Liver (tissue), 9 donors: ENCODE measurements around the gene BIRC6. TPM values are rescaled to one million over a fixed set of nuclear protein-coding genes. Genes with fewer than 3 reads are reported as not detected.

Experiments
- DNase-seq: peaks from one replicate; pipeline ENCODE4 v3.0.0-alpha.2; 2017; ENCODE audit warnings: low spot score
- H3K27ac ChIP-seq, 2 donors: one replicate each; pipeline ENCODE4 v1.7.0; 2013; ENCODE audit warnings: inconsistent platforms in 2 of 2, low read length in 2 of 2, control low read depth in 1 of 2, low read depth in 1 of 2, mild to moderate bottlenecking in 1 of 2
- H3K27me3 ChIP-seq, 4 donors: one replicate each; pipeline versions ENCODE4 v1.6.1 to v1.7.0; 2013; ENCODE audit warnings: low read length in 3 of 4, inconsistent platforms in 1 of 4, mild to moderate bottlenecking in 1 of 4, moderate library complexity in 1 of 4; ENCODE audit not compliant: control insufficient read depth in 4 of 4, insufficient read depth in 4 of 4
- H3K36me3 ChIP-seq, 4 donors: one replicate each; pipeline versions ENCODE4 v1.6.1 to v1.7.0; 2013; ENCODE audit warnings: low read length in 3 of 4, mild to moderate bottlenecking in 3 of 4, low read depth in 1 of 4, moderate library complexity in 1 of 4; ENCODE audit not compliant: control insufficient read depth in 4 of 4, insufficient read depth in 3 of 4
- H3K4me1 ChIP-seq, 4 donors: one replicate each; pipeline versions ENCODE4 v1.6.1 to v1.7.0; 2013; ENCODE audit warnings: low read length in 3 of 4, mild to moderate bottlenecking in 3 of 4, moderate library complexity in 1 of 4; ENCODE audit not compliant: control insufficient read depth in 4 of 4, insufficient read depth in 4 of 4
- H3K4me3 ChIP-seq, 3 donors: one replicate each; pipeline versions ENCODE4 v1.6.1 to v1.7.0; 2013; ENCODE audit warnings: low read length in 3 of 3, control low read depth in 1 of 3, low read depth in 1 of 3, mild to moderate bottlenecking in 1 of 3
- H3K9ac ChIP-seq, 2 donors: one replicate each; pipeline ENCODE4 v1.7.0; 2013; ENCODE audit warnings: low read length in 2 of 2, mild to moderate bottlenecking in 2 of 2, moderate library complexity in 2 of 2, control low read depth in 1 of 2, low read depth in 1 of 2
- H3K9me3 ChIP-seq, 4 donors: one replicate each; pipeline versions ENCODE4 v1.6.1 to v1.7.0; 2013; ENCODE audit warnings: low read length in 3 of 4; ENCODE audit not compliant: control insufficient read depth in 4 of 4
- EGR1 ChIP-seq, 2 donors: IDR thresholded peaks; 2 replicates each; pipeline ENCODE4 v1.6.1; 2016 to 2018; ENCODE audit warnings: antibody characterized with exemption in 2 of 2, low read depth in 2 of 2
- FOXA1 ChIP-seq: IDR thresholded peaks from 2 replicates; pipeline ENCODE4 v1.6.1; 2016; ENCODE audit warnings: antibody characterized with exemption
- FOXA2 ChIP-seq: IDR thresholded peaks from 2 replicates; pipeline ENCODE4 v1.6.1; 2016; ENCODE audit warnings: antibody characterized with exemption
- JUND ChIP-seq, 2 donors: IDR thresholded peaks; 2 replicates each; pipeline ENCODE4 v1.6.1; 2016; ENCODE audit warnings: antibody characterized with exemption in 2 of 2
- RAD21 ChIP-seq, 2 donors: IDR thresholded peaks; 2 replicates each; pipeline ENCODE4 v1.6.1; 2016; ENCODE audit warnings: antibody characterized with exemption in 2 of 2, mild to moderate bottlenecking in 2 of 2
- RXRA ChIP-seq, 2 donors: IDR thresholded peaks; 2 replicates each; pipeline ENCODE4 v1.6.1; 2017 to 2018; ENCODE audit warnings: antibody characterized with exemption in 2 of 2, mild to moderate bottlenecking in 1 of 2
- TAF1 ChIP-seq: conservative IDR thresholded peaks from 2 replicates; pipeline ENCODE4 v1.6.1; 2016; ENCODE audit warnings: antibody characterized with exemption, mild to moderate bottlenecking
- YY1 ChIP-seq: IDR thresholded peaks from 2 replicates; pipeline ENCODE4 v1.6.1; 2016; ENCODE audit warnings: antibody characterized with exemption, mild to moderate bottlenecking
- WGBS: extraction: QIAGEN DNeasy Blood & Tissue Kit; methylation state at CpG from one replicate; pipeline ENCODE4 v1.1.7; 2013; 5-methylcytosine and 5-hydroxymethylcytosine counted together
- polyA plus RNA-seq, 2 donors: library from polyadenylated mRNA; stranded (reverse) in 1 of 2; unstranded in 1 of 2; fragments of 200-250 nt in 1 of 2; fragments of >200 nt in 1 of 2; fragmentation: Nextera tagmentation in 1 of 2; extraction: Ambion mirVana in 1 of 2; gene quantifications; one replicate each; pipeline versions ENCODE4 v1.2.1 to v1.2.3, GENCODE V29; 2013 to 2015
- total RNA-seq, 2 donors: library from RNA; depleted of rRNA; stranded (reverse); fragments of >200 nt; gene quantifications; one replicate each; pipeline ENCODE4 v1.2.3, GENCODE V29; 2014
- TF ChIP-seq, protein P1 (sequence below): IDR thresholded peaks from 2 replicates; pipeline ENCODE4 v1.6.1; 2016; ENCODE audit warnings: antibody characterized with exemption, mild to moderate bottlenecking
- TF ChIP-seq, protein P2 (sequence below): IDR thresholded peaks from 2 replicates; pipeline ENCODE4 v1.6.1; 2016; ENCODE audit warnings: antibody characterized with exemption
- TF ChIP-seq, protein P3 (sequence below): IDR thresholded peaks from 2 replicates; pipeline ENCODE4 v1.6.1; 2016; ENCODE audit warnings: antibody characterized with exemption
- donor health status: healthy.
- donor health status: healthy.
- donor health status: healthy.
- donor health status: healthy.
- donor health status: healthy.

Gene BIRC6
- total and polyA plus RNA-seq, 4 donors = 11.1 to 171 (median 45.2) TPM

DNA sequence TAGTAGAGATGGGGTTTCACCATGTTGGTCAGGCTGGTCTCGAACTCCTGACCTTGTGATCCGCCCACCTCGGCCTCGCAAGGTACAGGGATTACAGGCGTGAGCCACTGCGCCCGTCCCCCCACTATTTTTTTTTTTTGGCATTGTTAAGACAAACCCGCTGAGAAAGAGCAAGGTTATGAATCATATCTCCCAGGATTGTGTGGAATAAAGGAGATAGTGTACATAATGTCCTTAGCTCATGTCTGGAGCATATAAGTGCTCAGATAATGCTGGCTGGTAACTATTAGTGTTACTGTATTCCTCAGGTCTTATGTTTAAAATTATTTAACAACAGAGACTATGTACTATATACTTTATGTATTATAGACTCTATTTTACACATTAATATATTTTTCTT is 307.0 kb downstream of the BIRC6 start:
- DNase-seq = no peak
- Histone ChIP-seq H3K4me1 (no peaks in the 10 kb centered on the region), H3K4me3 (no peak overlapping the region), H3K27me3 (no peaks in the 10 kb centered on the region), H3K27ac (no peak overlapping the region), H3K9ac (no peak overlapping the region), H3K9me3 (no peaks in the 10 kb centered on the region), H3K36me3 (peaks cover 0 to 6% (median 2%) of the 10 kb centered on the region in 4 donors)
- TF ChIP-seq RAD21 (IDR thresholded peaks at IDR 0.05) (no peak), TAF1 (no peak), EGR1 (IDR thresholded peaks at IDR 0.05; ENCODE audit: low read depth in 2 of 2) (no peak), YY1 (no peak), RXRA (IDR thresholded peaks at IDR 0.05) (no peak), FOXA1 (no peak)
- TF ChIP-seq, protein P1, sequence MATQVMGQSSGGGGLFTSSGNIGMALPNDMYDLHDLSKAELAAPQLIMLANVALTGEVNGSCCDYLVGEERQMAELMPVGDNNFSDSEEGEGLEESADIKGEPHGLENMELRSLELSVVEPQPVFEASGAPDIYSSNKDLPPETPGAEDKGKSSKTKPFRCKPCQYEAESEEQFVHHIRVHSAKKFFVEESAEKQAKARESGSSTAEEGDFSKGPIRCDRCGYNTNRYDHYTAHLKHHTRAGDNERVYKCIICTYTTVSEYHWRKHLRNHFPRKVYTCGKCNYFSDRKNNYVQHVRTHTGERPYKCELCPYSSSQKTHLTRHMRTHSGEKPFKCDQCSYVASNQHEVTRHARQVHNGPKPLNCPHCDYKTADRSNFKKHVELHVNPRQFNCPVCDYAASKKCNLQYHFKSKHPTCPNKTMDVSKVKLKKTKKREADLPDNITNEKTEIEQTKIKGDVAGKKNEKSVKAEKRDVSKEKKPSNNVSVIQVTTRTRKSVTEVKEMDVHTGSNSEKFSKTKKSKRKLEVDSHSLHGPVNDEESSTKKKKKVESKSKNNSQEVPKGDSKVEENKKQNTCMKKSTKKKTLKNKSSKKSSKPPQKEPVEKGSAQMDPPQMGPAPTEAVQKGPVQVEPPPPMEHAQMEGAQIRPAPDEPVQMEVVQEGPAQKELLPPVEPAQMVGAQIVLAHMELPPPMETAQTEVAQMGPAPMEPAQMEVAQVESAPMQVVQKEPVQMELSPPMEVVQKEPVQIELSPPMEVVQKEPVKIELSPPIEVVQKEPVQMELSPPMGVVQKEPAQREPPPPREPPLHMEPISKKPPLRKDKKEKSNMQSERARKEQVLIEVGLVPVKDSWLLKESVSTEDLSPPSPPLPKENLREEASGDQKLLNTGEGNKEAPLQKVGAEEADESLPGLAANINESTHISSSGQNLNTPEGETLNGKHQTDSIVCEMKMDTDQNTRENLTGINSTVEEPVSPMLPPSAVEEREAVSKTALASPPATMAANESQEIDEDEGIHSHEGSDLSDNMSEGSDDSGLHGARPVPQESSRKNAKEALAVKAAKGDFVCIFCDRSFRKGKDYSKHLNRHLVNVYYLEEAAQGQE = no peak
- TF ChIP-seq, protein P2, sequence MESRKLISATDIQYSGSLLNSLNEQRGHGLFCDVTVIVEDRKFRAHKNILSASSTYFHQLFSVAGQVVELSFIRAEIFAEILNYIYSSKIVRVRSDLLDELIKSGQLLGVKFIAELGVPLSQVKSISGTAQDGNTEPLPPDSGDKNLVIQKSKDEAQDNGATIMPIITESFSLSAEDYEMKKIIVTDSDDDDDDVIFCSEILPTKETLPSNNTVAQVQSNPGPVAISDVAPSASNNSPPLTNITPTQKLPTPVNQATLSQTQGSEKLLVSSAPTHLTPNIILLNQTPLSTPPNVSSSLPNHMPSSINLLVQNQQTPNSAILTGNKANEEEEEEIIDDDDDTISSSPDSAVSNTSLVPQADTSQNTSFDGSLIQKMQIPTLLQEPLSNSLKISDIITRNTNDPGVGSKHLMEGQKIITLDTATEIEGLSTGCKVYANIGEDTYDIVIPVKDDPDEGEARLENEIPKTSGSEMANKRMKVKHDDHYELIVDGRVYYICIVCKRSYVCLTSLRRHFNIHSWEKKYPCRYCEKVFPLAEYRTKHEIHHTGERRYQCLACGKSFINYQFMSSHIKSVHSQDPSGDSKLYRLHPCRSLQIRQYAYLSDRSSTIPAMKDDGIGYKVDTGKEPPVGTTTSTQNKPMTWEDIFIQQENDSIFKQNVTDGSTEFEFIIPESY = no peak
- WGBS = 98% methylated on average over 8 of the region's 8 CpGs

DNA sequence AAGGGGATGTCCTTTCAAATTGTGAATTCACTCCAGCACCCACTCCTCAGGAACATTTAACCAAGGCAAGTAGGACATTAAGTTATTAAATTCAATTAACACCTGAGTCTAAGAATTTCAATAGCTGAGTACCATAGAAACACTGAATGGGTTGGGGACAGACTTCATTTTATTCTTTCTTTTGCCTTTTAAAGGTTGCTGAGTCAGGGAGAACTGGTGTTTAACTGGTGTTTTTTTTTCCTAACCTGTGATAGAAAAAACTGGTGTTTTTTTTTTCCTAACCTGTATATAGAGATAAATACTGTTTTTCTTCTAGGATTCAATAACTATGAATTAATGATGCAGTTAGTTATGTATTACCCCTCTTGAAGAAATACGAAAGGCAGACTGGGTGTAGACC is 309.9 kb downstream of the BIRC6 start:
- TF ChIP-seq, protein P3, sequence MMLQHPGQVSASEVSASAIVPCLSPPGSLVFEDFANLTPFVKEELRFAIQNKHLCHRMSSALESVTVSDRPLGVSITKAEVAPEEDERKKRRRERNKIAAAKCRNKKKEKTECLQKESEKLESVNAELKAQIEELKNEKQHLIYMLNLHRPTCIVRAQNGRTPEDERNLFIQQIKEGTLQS = no peak
- TF ChIP-seq FOXA2 (no peak), YY1 (no peak), TAF1 (no peak), JUND (IDR thresholded peaks at IDR 0.05) (no peak), RXRA (IDR thresholded peaks at IDR 0.05) (no peak)
- TF ChIP-seq, protein P1 = no peak
- TF ChIP-seq, protein P2 = no peak
- Histone ChIP-seq H3K9me3 (no peaks in the 10 kb centered on the region), H3K4me1 (no peaks in the 10 kb centered on the region), H3K27ac (no peak overlapping the region), H3K4me3 (no peak overlapping the region), H3K27me3 (no peaks in the 10 kb centered on the region), H3K9ac (no peak overlapping the region), H3K36me3 (peaks cover 0 to 6% (median 1%) of the 10 kb centered on the region in 4 donors)
- 96% methylated on average over 1 of the region's 1 CpG for WGBS
- no peak for DNase-seq
